CD4-positive, alpha-beta memory T cell (primary cell): ENCODE measurements around the gene LYRM9. TPM values are rescaled to one million over a fixed set of nuclear protein-coding genes. Genes with fewer than 3 reads are reported as not detected.
A peak's percentile ranks its signal among the peaks of the same experiment; 100 is the strongest.

ENCODE experiments used
- CTCF ChIA-PET: fragments of 350-600 bp; sonication (Branson Sonifier 250); formaldehyde crosslinking; loops from one replicate; lab custom pipeline; 2021; ENCODE audit warnings: inconsistent platforms; ENCODE audit not compliant: partially characterized antibody; lab: Charles Lee
- POLR2A ChIA-PET: fragments of 350-600 bp; sonication (Branson Sonifier 250); formaldehyde crosslinking; loops from one replicate; lab custom pipeline; 2021; ENCODE audit not compliant: partially characterized antibody; lab: Charles Lee
- DNase-seq, 5 donors: peaks; one replicate each; pipeline versions ENCODE4 v3.0.0 to v3.0.0-alpha.2; 2020 to 2022; ENCODE audit warnings: mixed read lengths in 1 of 5
- H3K27ac ChIP-seq: one replicate; pipeline ENCODE4 v1.7.0; 2013; ENCODE audit warnings: low read depth, low read length
- H3K27me3 ChIP-seq: 2 replicates; pipeline ENCODE4 v1.7.0; 2013; ENCODE audit warnings: mild to moderate bottlenecking, low read length, moderate library complexity; ENCODE audit not compliant: insufficient read depth
- H3K36me3 ChIP-seq: 2 replicates; pipeline ENCODE4 v1.7.0; 2013; ENCODE audit warnings: mild to moderate bottlenecking, low read length, moderate library complexity; ENCODE audit not compliant: insufficient read depth
- H3K4me1 ChIP-seq: 2 replicates; pipeline ENCODE4 v1.7.0; 2013; ENCODE audit warnings: mild to moderate bottlenecking, low read length, moderate library complexity; ENCODE audit not compliant: insufficient read depth
- H3K4me3 ChIP-seq, 2 donors: one replicate each; pipeline ENCODE4 v1.7.0; 2013; ENCODE audit warnings: low read length in 2 of 2, mild to moderate bottlenecking in 1 of 2
- H3K9me3 ChIP-seq, 2 donors: one replicate each; pipeline ENCODE4 v1.7.0; 2013; ENCODE audit warnings: low read length in 2 of 2, control low read depth in 1 of 2; ENCODE audit not compliant: control insufficient read depth in 1 of 2
- H3K27ac Mint-ChIP-seq, 7 donors: one replicate each; pipeline ENCODE4 v1.8.0; 2020 to 2021; ENCODE audit warnings: mixed read lengths in 7 of 7, mild to moderate bottlenecking in 6 of 7, inconsistent platforms in 3 of 7, moderate library complexity in 3 of 7
- H3K27me3 Mint-ChIP-seq, 2 donors: one replicate each; pipeline ENCODE4 v1.8.0; 2020 to 2021; ENCODE audit warnings: mixed read lengths in 2 of 2
- H3K36me3 Mint-ChIP-seq, 2 donors: one replicate each; pipeline ENCODE4 v1.8.0; 2020 to 2021; ENCODE audit warnings: mixed read lengths in 2 of 2, inconsistent platforms in 1 of 2, mild to moderate bottlenecking in 1 of 2
- H3K4me1 Mint-ChIP-seq, 4 donors: one replicate each; pipeline ENCODE4 v1.8.0; 2020 to 2021; ENCODE audit warnings: mixed read lengths in 4 of 4, mild to moderate bottlenecking in 1 of 4
- H3K4me3 Mint-ChIP-seq, 8 donors: one replicate each; pipeline ENCODE4 v1.8.0; 2020 to 2021; ENCODE audit warnings: mixed read lengths in 8 of 8, mild to moderate bottlenecking in 7 of 8, moderate library complexity in 6 of 8, inconsistent platforms in 3 of 8
- H3K9me3 Mint-ChIP-seq, 8 donors: one replicate each; pipeline ENCODE4 v1.8.0; 2020 to 2021; ENCODE audit warnings: mixed read lengths in 8 of 8, mild to moderate bottlenecking in 5 of 8, inconsistent platforms in 3 of 8, moderate library complexity in 1 of 8
- intact Hi-C: fragments of 100-400 bp; cut with micrococcal nuclease; formaldehyde crosslinking; loops from one replicate; pipeline ENCODE4 v1.15.1; 2023
- polyA plus RNA-seq, 2 donors: library from polyadenylated mRNA; unstranded; fragments of 300-500 nt; fragmentation: Illumina TruSeq; gene quantifications; one replicate each; pipeline ENCODE4 v1.2.3, GENCODE V29; 2021
- total RNA-seq, 2 experiments: library from RNA; stranded (reverse); gene quantifications; one replicate each; pipeline ENCODE4 v1.2.3, GENCODE V29; 2021

LYRM9 gene
- total and polyA plus RNA-seq, 4 experiments from 2014 or later = 10.2 to 19.2 (median 17.7) TPM

DNA sequence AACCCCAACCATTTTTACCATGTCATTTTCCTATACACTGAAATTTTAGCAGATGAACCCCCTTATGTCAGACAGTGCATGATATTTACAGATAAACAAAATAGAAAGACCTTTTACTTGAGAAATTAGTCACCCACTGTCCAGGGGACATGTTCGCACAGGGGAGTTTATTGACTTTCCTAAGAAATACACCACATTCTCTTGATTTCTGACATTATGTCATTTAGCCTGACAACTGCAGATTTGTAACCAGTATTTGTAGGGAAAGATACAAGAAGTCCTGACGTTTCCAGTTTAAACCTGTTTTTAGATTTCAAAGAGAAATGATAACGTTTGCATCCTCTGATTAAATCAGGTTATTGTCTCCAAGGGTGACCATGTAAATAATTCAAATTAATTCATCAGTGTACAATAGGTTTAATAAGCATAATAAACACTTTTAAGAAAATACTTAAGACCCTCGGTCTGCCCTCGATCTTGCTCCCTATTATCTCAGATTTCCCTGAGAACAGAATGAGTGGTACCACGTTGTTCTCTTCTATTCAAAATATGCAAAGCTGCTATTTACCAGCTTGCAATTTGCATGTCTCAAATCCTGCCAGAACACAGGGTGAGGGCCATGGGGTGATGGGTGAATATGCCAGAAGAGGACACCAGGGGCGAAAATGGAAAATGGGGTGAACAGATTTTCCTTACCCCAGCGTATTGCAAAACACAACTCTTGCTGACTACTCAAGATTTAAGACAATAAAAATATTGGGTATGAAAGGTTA is 2.1 kb upstream of the LYRM9 start:
- H3K9me3 ChIP-seq = no peaks in the 10 kb centered on the region
- peaks cover 3% of the 10 kb centered on the region for H3K27me3 ChIP-seq
- Mint-ChIP-seq H3K4me3 (no peak overlapping the region), H3K27ac (no peak overlapping the region), H3K9me3 (peaks cover 0 to 3% (median 0%) of the 10 kb centered on the region in 8 donors), H3K4me1 (peaks cover 4 to 15% (median 12%) of the 10 kb centered on the region in 4 donors), H3K36me3 (no peaks in the 10 kb centered on the region), H3K27me3 (peaks cover 15 to 26% of the 10 kb centered on the region in 2 donors)
- ChIA-PET POLR2A (interaction anchor here (1.3 to 3.8 kb wide), 2 partner anchors 89 to 146 kb away, joined by 3 to 153 read pairs; no protein-coding TSS in a partner anchor), CTCF (interaction anchor here (1.4 to 8.2 kb wide), 4 partner anchors 14 to 357 kb away, joined by 3 to 273 read pairs (median 47); partner anchors contain the start of gene NOS2)
- H3K36me3 ChIP-seq = no peaks in the 10 kb centered on the region
- no peak overlapping the region for H3K27ac ChIP-seq
- no peak for DNase-seq
- H3K4me3 ChIP-seq = no peak overlapping the region
- H3K4me1 ChIP-seq = peaks cover 14% of the 10 kb centered on the region
- intact Hi-C loops = no loop called here

DNA sequence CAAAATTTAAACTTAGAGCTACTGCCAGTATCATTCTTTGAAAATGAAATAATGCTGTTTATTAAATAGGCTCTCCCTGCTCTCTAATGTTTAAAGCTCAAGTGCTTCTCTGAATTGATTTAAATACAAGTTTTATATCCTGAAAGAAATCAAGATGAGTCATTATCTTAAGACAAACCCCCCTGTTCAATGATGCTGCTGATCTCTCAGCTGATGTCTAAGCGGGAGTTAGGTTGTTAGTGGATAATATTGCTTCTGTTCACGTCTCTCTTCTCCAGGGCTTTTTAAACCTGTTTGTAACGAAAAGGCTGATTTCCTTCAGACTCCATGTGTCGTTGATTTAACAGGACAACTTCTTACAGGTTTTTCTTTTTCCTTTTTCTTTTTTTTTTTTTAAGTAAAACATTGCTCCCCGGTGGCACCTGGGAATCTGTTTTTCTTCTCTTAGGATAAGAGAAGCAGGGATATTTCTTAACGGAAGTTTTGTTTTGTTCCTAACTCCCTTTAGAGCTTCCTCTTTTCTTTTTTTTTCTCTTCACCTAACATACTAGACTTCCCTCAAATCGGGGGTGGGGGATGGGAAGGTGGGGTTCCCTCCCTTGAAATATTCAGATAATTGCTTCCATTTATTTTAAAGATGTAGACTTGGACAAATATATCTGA is 807 bp upstream of the LYRM9 start:
- Histone ChIP-seq H3K27ac (no peak overlapping the region), H3K9me3 (no peaks in the 10 kb centered on the region), H3K36me3 (no peaks in the 10 kb centered on the region), H3K4me1 (peaks cover 14% of the 10 kb centered on the region), H3K4me3 (no peak overlapping the region), H3K27me3 (peaks cover 3% of the 10 kb centered on the region)
- peaks cover 13 to 22% of the 10 kb centered on the region in 2 donors for H3K27me3 Mint-ChIP-seq
- H3K36me3 Mint-ChIP-seq = no peaks in the 10 kb centered on the region
- peak overlapping the region; percentile 37 to 93 (median 89) for H3K4me3 Mint-ChIP-seq
- ChIA-PET CTCF (interaction anchor here (0.5 to 8.2 kb wide), 17 partner anchors 9 to 358 kb away, joined by 3 to 273 read pairs (median 4); partner anchors contain the start of gene NOS2), POLR2A (interaction anchor here (1.1 to 3.8 kb wide), 11 partner anchors 9 to 442 kb away, joined by 3 to 153 read pairs (median 7); partner anchors contain the start of genes IFT20 and TNFAIP1)
- peak overlapping the region in 4 of 7 donors; percentile 71 to 90 (median 79) for H3K27ac Mint-ChIP-seq
- H3K4me1 Mint-ChIP-seq = peaks cover 4 to 16% (median 12%) of the 10 kb centered on the region in 4 donors
- peaks cover 0 to 3% (median 0%) of the 10 kb centered on the region in 8 donors for H3K9me3 Mint-ChIP-seq
- DNase-seq = no peak
- intact Hi-C loops = loop anchor here (1.0 kb wide), 2 partner anchors 89 to 147 kb away; no protein-coding TSS in a partner anchor

DNA sequence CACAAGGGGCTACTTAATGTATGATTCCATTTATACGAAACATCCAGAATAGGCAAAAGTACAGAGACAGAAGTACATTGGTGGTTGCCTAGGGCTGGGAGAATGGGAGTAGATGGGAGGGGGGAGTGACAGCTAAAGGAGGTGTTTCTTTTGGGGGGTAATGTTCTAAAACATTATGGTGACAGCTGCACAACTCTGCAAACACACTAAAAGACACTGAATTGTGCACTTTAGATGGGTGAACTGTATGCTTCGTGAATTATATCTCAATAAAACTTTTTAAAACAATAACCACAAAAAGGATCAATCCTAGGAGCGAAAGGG is 661 bp downstream of the LYRM9 start:
- peak overlapping the region; percentile 57 to 87 (median 81) for H3K27ac Mint-ChIP-seq
- peaks cover 0 to 3% (median 0%) of the 10 kb centered on the region in 8 donors for H3K9me3 Mint-ChIP-seq
- peaks cover 4 to 16% (median 12%) of the 10 kb centered on the region in 4 donors for H3K4me1 Mint-ChIP-seq
- no peaks in the 10 kb centered on the region for H3K36me3 Mint-ChIP-seq
- H3K4me3 Mint-ChIP-seq = peak overlapping the region; percentile 83 to 93 (median 90)
- POLR2A ChIA-PET = interaction anchor here (0.6 to 3.8 kb wide), 14 partner anchors 8 to 466 kb away, joined by 3 to 153 read pairs (median 7); partner anchors contain the start of genes IFT20, POLDIP2 and TNFAIP1
- Histone ChIP-seq H3K4me3 (peak overlapping the region; percentile 24 to 58), H3K36me3 (no peaks in the 10 kb centered on the region), H3K27me3 (peaks cover 3% of the 10 kb centered on the region), H3K9me3 (no peaks in the 10 kb centered on the region), H3K4me1 (peaks cover 14% of the 10 kb centered on the region), H3K27ac (peak overlapping the region; percentile 61)
- peaks cover 12 to 16% of the 10 kb centered on the region in 2 donors for H3K27me3 Mint-ChIP-seq
- intact Hi-C loops = no loop called here
- no peak for DNase-seq
- CTCF ChIA-PET = interaction anchor here (0.6 to 8.2 kb wide), 5 partner anchors 11 to 130 kb away, joined by 3 to 273 read pairs (median 4); partner anchors contain the start of gene NOS2

DNA sequence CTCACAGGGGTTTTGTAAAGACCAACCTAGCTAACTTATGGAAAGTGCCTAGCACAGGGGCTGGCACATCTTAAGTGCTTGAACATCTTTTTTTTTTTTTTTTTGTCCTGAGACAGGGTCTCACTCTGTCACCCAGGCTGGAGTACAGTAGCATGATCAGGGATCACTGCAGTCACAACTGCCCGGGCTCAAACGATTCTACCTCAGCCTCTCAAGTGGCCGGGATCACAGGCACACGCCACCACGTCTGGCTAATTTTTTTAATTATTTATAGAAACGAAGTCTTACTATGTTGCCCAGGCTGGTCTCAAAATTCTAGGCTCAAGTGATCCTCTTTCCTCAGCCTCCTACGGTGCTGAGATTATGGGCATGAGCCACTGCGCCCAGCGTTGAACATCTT is 1.3 kb downstream of the LYRM9 start:
- H3K9me3 Mint-ChIP-seq = peaks cover 0 to 3% (median 0%) of the 10 kb centered on the region in 8 donors
- peak overlapping the region in 2 of 8 donors; percentile 90 to 92 for H3K4me3 Mint-ChIP-seq
- Histone ChIP-seq H3K27ac (no peak overlapping the region), H3K27me3 (peaks cover 3% of the 10 kb centered on the region), H3K4me1 (peaks cover 14% of the 10 kb centered on the region), H3K9me3 (no peaks in the 10 kb centered on the region), H3K4me3 (no peak overlapping the region), H3K36me3 (no peaks in the 10 kb centered on the region)
- no peaks in the 10 kb centered on the region for H3K36me3 Mint-ChIP-seq
- DNase-seq = no peak
- H3K4me1 Mint-ChIP-seq = peaks cover 4 to 17% (median 12%) of the 10 kb centered on the region in 4 donors
- H3K27me3 Mint-ChIP-seq = peaks cover 8 to 12% of the 10 kb centered on the region in 2 donors
- ChIA-PET POLR2A (interaction anchor here (0.6 to 3.8 kb wide), 6 partner anchors 12 to 1056 kb away, joined by 3 to 153 read pairs (median 10); no protein-coding TSS in a partner anchor), CTCF (interaction anchor here (0.9 to 8.2 kb wide), 3 partner anchors 10 to 87 kb away, joined by 4 to 273 read pairs (median 86); partner anchors contain the start of gene NOS2)
- intact Hi-C loops = no loop called here
- H3K27ac Mint-ChIP-seq = peak overlapping the region in 3 of 7 donors; percentile 42 to 76 (median 73)

DNA sequence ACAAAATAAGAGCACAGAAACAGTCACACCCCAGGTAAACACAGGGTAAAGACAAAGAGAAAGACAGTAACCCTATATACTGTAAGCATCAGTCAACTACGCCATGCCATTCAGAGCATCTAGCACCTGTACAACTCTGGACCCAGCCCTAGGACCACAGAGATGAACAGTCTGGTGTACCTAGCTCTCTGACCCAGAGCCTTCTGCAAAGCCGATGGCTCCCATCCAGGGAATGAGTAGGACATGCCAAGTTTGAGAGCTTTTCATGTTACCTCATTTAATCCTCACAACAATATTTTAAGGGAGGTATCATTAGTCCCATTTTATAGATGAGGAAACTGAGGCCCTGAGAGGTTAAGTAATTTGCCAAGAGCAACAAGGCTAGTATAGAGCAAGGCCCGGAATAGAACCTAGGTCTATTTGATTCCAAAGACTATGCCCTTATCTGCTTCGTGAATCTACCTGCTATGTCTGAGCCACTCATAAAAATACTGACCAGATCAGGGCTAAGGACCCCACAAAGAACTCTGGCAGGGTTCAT is 3.4 kb downstream of the LYRM9 start:
- ChIA-PET POLR2A (interaction anchor here (0.9 kb wide), 1 partner anchor 82 kb away, joined by 4 read pairs; no protein-coding TSS in a partner anchor), CTCF (interaction anchor here (8.2 kb wide), 1 partner anchor 85 kb away, joined by 273 read pairs; the partner anchor contains the start of gene NOS2)
- H3K27me3 Mint-ChIP-seq = peaks cover 2% of the 10 kb centered on the region in 2 donors
- peaks cover 0 to 3% (median 0%) of the 10 kb centered on the region in 8 donors for H3K9me3 Mint-ChIP-seq
- peaks cover 14% of the 10 kb centered on the region for H3K4me1 ChIP-seq
- H3K4me1 Mint-ChIP-seq = peaks cover 9 to 20% (median 15%) of the 10 kb centered on the region in 4 donors
- H3K4me3 Mint-ChIP-seq = no peak overlapping the region
- H3K9me3 ChIP-seq = no peaks in the 10 kb centered on the region
- no peaks in the 10 kb centered on the region for H3K27me3 ChIP-seq
- no peak overlapping the region for H3K27ac ChIP-seq
- H3K36me3 ChIP-seq = no peaks in the 10 kb centered on the region
- H3K27ac Mint-ChIP-seq = no peak overlapping the region
- intact Hi-C loops = loop anchor here (10.0 kb wide), 1 partner anchor 235 kb away; no protein-coding TSS in a partner anchor
- H3K4me3 ChIP-seq = no peak overlapping the region
- H3K36me3 Mint-ChIP-seq = no peaks in the 10 kb centered on the region
- DNase-seq = no peak

DNA sequence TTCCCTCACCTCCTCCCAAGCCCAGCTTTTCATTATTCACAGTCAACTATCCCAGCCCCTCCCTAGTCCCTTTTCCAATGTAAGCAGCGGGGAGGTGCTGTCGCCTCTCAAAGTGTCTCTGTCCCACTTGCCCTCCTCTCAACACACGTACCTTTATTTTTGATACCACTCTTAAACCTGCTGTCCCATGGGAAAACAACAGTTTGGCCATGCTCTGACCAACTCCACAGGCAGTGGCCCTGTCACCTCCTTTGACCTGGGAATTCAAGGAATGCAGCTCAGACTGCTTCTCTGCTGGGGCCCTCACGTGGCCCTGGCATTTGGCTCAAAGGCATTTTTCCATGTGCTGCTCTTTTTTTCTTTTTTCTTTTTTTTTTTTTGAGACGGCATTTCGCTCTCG is 4.2 kb downstream of the LYRM9 start:
- Mint-ChIP-seq H3K27me3 (no peaks in the 10 kb centered on the region), H3K4me3 (no peak overlapping the region), H3K9me3 (peaks cover 0 to 3% (median 0%) of the 10 kb centered on the region in 8 donors), H3K36me3 (no peaks in the 10 kb centered on the region), H3K4me1 (peaks cover 9 to 19% (median 14%) of the 10 kb centered on the region in 4 donors), H3K27ac (peak overlapping the region in 1 of 7 donors; percentile 2)
- CTCF ChIA-PET = interaction anchor here (8.2 kb wide), 1 partner anchor 84 kb away, joined by 273 read pairs; the partner anchor contains the start of gene NOS2
- H3K4me1 ChIP-seq = peaks cover 14% of the 10 kb centered on the region
- DNase-seq = no peak
- intact Hi-C loops = loop anchor here (10.0 kb wide), 1 partner anchor 234 kb away; no protein-coding TSS in a partner anchor
- no peaks in the 10 kb centered on the region for H3K36me3 ChIP-seq
- no peak overlapping the region for H3K27ac ChIP-seq
- POLR2A ChIA-PET = no interaction called here
- H3K9me3 ChIP-seq = no peaks in the 10 kb centered on the region
- no peaks in the 10 kb centered on the region for H3K27me3 ChIP-seq
- H3K4me3 ChIP-seq = no peak overlapping the region
